ENCODE results near the gene GSPT1. TPM values are rescaled to one million over a fixed set of nuclear protein-coding genes. Genes with fewer than 3 reads are reported as not detected.

Gene GSPT1
- total RNA-seq, 1 experiment from 2014 or later = 114 TPM

Other genes starting within 250 kb of the GSPT1 start
- 1.4 and 3.5 TPM in 2 replicates for gene SNN, start 247.5 kb downstream of the GSPT1 start, total RNA-seq (2014; rRNA removed; shearing (Covaris generic))
- 15.8 and 22.5 TPM in 2 replicates for gene TXNDC11, start 173.1 kb downstream of the GSPT1 start, total RNA-seq (2014; rRNA removed; shearing (Covaris generic))
- gene ZC3H7A, start 118.7 kb downstream of the GSPT1 start, total RNA-seq (2014; rRNA removed; shearing (Covaris generic)) = 15.1 and 22.7 TPM in 2 replicates
- gene RSL1D1, start 64.4 kb downstream of the GSPT1 start, total RNA-seq (2014; rRNA removed; shearing (Covaris generic)) = 270 and 395 TPM in 2 replicates
- not detected in 2 replicates for gene NPIPB2, start 26.1 kb upstream of the GSPT1 start, total RNA-seq (2014; rRNA removed; shearing (Covaris generic))
- not detected in 2 replicates for gene TNFRSF17, start 49.3 kb upstream of the GSPT1 start, total RNA-seq (2014; rRNA removed; shearing (Covaris generic))
- 3.0 and 7.2 TPM in 2 replicates for gene SNX29, start 60.8 kb upstream of the GSPT1 start, total RNA-seq (2014; rRNA removed; shearing (Covaris generic))

Data from Daoy (cell line).